Measurements from ENCODE around the gene ABLIM2. TPM values are rescaled to one million over a fixed set of nuclear protein-coding genes. Genes with fewer than 3 reads are reported as not detected.

Gene ABLIM2
- total and polyA plus RNA-seq, 10 of the 15 experiments (the other 5 are each of a cell fraction or from before 2014, with no cell fraction given): 0.03 to 0.15 (median 0.05) TPM; not detected in 7

- in situ Hi-C loops (cut with MboI): no loop called here
- Histone ChIP-seq H3K27ac (ENCODE audit: control insufficient read depth, insufficient read depth) (no peak overlapping the region), H3K9ac (ENCODE audit: control insufficient read depth, insufficient read depth, low read length) (no peak overlapping the region), H3K36me3 (ENCODE audit: control insufficient read depth in 2 of 2, insufficient read depth in 2 of 2, low read length in 1 of 2) (no peaks in the 10 kb centered on the region), H3K9me3 (replicated peaks; ENCODE audit: control insufficient read depth, insufficient read depth, low read length) (no peaks in the 10 kb centered on the region; the same call in 2 of the 3 replicates), H3K79me2 (ENCODE audit: control insufficient read depth, insufficient read depth, low read length) (no peaks in the 10 kb centered on the region), H3K27me3 (replicated peaks in 1 of 2; ENCODE audit: control insufficient read depth in 2 of 2, insufficient read depth in 2 of 2, low read length in 1 of 2) (peaks cover 0 to 1% of the 10 kb centered on the region in 2 experiments; a peak in 2 of 4 replicates), H2AFZ (ENCODE audit: control insufficient read depth, low read depth, low read length) (peak overlapping the region; percentile 10), H3K4me1 (ENCODE audit: control insufficient read depth, insufficient read depth, low read length) (peaks cover 5% of the 10 kb centered on the region), H3K4me3 (no peak overlapping the region), H4K20me1 (ENCODE audit: control insufficient read depth, insufficient read depth) (no peaks in the 10 kb centered on the region), H3K4me2 (ENCODE audit: control insufficient read depth, insufficient read depth) (no peak overlapping the region)
- ChIA-PET POLR2A (no interaction called here), SMC1A (ENCODE audit: uncharacterized antibody, unreplicated experiment) (no interaction called here), RAD21 (ENCODE audit: unreplicated experiment) (no interaction called here), CTCF (interaction anchor here (0.6 kb wide), 1 partner anchor 8 kb away, joined by 6 read pairs; no protein-coding TSS in a partner anchor)
- DNase-seq (ENCODE audit: low read depth, low spot score) (no peak), ATAC-seq (no peak), FAIRE-seq (no peak)
- no TSS peak for BruUV-seq (replicated peaks)
- intact Hi-C loops (cut with micrococcal nuclease; ENCODE audit: unreplicated experiment): no loop called here
- 17% methylated on average over 7 of the region's 7 CpGs for WGBS (ENCODE audit: insufficient coverage, insufficient replicate concordance, low lambda C conversion rate, missing lambda C conversion rate)
- TF ChIP-seq KAT2A (conservative IDR thresholded peaks at IDR 0.05; ENCODE audit: control insufficient read depth, low read depth, low read length): no peak
- no peak for TF ChIP-seq MAX (IDR thresholded peaks at IDR 0.05; ENCODE audit: low read depth, low read length)
- TF ChIP-seq ZNF687 (IDR thresholded peaks at IDR 0.05): no peak
- TF ChIP-seq POLR2AphosphoS5 (IDR thresholded peaks at IDR 0.05; ENCODE audit: low read length): no peak
- TF ChIP-seq MTA2 (IDR thresholded peaks at IDR 0.05; ENCODE audit: low read depth): no peak
Observed at GRCh38 chr4:7959078-7959477, 199.5 kb downstream of the ABLIM2 start.
